Activated T-cell treated with anti-CD3 and anti-CD28 coated beads, Interleukin-2, amount 50 U/mL, for 72 hours (primary cell): ENCODE results near the gene CMBL. TPM values are rescaled to one million over a fixed set of nuclear protein-coding genes. Genes with fewer than 3 reads are reported as not detected.

Experiments used
- ATAC-seq, 2 donors: fragments of 150-1000 bp; cut with Tn5 transposase; replicated peaks in 1 of 2; 2 replicates each; pipeline ENCODE4 v1.10.0; 2021; ENCODE audit warnings: moderate library complexity in 2 of 2, mild to moderate bottlenecking in 1 of 2
- DNase-seq, 2 donors: peaks; one replicate each; pipeline ENCODE4 v3.0.0; 2021 to 2022; ENCODE audit warnings: mixed read lengths in 1 of 2
- H3K27ac Mint-ChIP-seq: one replicate; pipeline ENCODE4 v1.8.0; 2022; ENCODE audit warnings: mild to moderate bottlenecking, moderate library complexity, mixed read lengths
- H3K27me3 Mint-ChIP-seq: one replicate; pipeline ENCODE4 v1.8.0; 2022; ENCODE audit warnings: low read depth, mixed read lengths
- H3K36me3 Mint-ChIP-seq, 2 donors: one replicate each; pipeline ENCODE4 v1.8.0; 2022; ENCODE audit warnings: mixed read lengths in 2 of 2, mild to moderate bottlenecking in 1 of 2; ENCODE audit not compliant: insufficient read depth in 2 of 2
- H3K4me1 Mint-ChIP-seq: one replicate; pipeline ENCODE4 v1.8.0; 2022; ENCODE audit warnings: low read depth, mixed read lengths
- H3K4me3 Mint-ChIP-seq, 2 donors: one replicate each; pipeline ENCODE4 v1.8.0; 2022; ENCODE audit warnings: mild to moderate bottlenecking in 2 of 2, mixed read lengths in 2 of 2, moderate library complexity in 2 of 2
- H3K9me3 Mint-ChIP-seq, 2 donors: one replicate each; pipeline ENCODE4 v1.8.0; 2022; ENCODE audit warnings: mixed read lengths in 2 of 2
- total RNA-seq, 2 donors: library from RNA; stranded (reverse); gene quantifications; one replicate each; pipeline ENCODE4 v1.2.3, GENCODE V29; 2022

CMBL gene
- total RNA-seq, 2 donors from 2014 or later, result 1.2 to 1.7 TPM

DNA sequence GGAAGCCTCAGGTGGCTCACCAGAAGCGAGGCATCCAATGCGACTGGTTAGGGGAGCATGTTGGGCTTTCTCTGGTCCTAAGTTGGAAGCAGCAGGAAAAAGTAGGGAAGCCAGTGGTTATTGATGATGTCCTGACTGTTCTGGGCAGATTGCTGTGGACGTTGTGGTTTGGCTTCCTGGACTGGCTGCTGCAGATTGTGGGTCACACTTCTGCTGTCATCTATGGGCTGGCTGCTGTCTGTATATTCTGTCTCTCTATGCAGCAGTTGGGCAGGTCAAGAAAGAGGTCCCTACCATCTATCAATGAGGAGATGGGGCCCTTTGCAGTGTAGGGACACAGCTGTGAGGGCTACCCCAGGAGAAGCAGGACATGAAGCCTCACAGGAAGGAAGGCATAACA is 32.3 kb upstream of the CMBL start:
- H3K36me3 Mint-ChIP-seq, result no peaks in the 10 kb centered on the region
- H3K27me3 Mint-ChIP-seq, result peaks cover 5% of the 10 kb centered on the region
- H3K4me3 Mint-ChIP-seq, result no peak overlapping the region
- H3K4me1 Mint-ChIP-seq, result no peaks in the 10 kb centered on the region
- DNase-seq (no peak), ATAC-seq (no peak)
- H3K9me3 Mint-ChIP-seq, result no peaks in the 10 kb centered on the region
- H3K27ac Mint-ChIP-seq, result no peak overlapping the region

DNA sequence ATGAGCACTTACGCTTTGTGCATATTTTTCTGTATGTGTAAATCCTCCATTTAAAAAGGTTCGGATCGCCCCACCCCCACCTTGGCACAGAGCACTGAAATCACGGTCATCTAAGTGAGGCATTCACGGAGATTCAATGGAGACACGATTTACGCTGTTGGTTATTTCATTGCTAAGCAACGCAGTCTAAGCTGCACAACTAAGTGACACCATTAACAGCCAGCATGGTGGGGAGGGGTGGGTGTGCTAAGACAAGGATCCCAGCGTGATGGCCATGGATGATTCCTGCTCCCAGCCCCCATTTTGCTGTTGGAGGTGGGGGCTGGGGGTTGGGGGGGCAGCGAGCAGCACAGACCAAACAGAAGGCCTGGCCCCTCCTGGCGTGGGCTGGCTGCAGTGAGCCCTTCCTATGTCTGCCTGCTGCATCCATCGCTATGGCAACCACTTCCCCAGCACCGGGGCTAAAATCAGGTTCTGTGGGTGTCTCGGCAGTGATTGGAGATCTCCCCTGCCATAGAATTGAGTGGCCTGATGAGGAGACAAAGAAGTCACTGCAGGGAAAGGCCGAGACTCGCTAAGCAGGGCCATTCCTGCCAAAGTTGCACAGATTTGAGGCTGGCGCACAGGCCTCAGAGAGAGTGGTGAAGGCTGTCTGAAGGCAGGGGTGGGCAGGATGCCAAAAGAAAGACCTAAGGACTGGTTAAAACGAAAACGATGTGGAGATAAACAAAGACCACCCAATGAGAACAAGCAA is 31.5 kb upstream of the CMBL start:
- ATAC-seq (no peak), DNase-seq (no peak)
- Mint-ChIP-seq H3K27ac (no peak overlapping the region), H3K4me1 (no peaks in the 10 kb centered on the region), H3K27me3 (peaks cover 12% of the 10 kb centered on the region), H3K4me3 (no peak overlapping the region), H3K9me3 (no peaks in the 10 kb centered on the region), H3K36me3 (no peaks in the 10 kb centered on the region)

DNA sequence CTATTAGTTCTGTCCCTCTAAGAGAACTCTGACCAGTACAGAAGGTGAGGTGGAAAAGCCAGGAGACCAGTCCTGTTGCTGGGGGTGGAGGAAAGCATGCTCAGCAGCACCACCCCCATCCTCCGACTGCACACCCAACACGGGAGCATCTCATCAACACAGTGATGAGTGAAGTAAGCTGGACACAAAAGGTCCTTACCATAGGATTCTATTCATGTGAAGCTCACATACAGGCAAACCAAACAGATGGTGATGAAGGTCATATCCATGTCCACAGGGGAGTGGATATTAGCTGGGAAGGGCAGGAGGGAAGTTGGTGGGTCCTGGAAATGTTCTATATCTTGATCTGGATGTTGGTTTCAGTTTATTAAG is 31.0 kb upstream of the CMBL start:
- H3K27me3 Mint-ChIP-seq, result peaks cover 14% of the 10 kb centered on the region

DNA sequence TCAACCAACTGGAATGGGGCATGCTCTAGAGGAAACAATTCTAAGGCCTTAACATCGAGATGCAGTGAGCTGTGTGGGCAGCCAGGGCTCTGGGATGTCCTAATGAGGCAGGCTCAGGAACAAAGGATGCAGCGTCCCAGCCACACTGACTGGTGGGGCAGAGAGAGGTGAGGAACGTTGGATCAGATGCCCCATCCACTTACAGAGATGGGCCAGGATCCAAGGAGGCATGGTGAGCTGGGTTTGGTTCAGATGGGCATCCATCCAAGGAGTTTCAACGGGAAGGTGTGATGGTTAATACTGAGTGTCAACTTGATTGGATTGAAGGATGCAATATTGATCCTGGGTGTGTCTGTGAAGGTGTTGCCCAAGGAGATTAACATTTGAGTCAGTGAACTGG is 30.3 kb upstream of the CMBL start:
- DNase-seq (no peak), ATAC-seq (no peak)
- peaks cover 0 to 2% of the 10 kb centered on the region in 2 donors for H3K36me3 Mint-ChIP-seq
- H3K9me3 Mint-ChIP-seq, result no peaks in the 10 kb centered on the region
- no peak overlapping the region for H3K27ac Mint-ChIP-seq
- peaks cover 21% of the 10 kb centered on the region for H3K27me3 Mint-ChIP-seq
- peaks cover 6% of the 10 kb centered on the region for H3K4me1 Mint-ChIP-seq
- H3K4me3 Mint-ChIP-seq, result no peak overlapping the region

More for the DNA sequence above, 31.0 kb upstream of the CMBL start:
- Mint-ChIP-seq H3K4me3 (no peak overlapping the region), H3K36me3 (no peaks in the 10 kb centered on the region), H3K9me3 (no peaks in the 10 kb centered on the region), H3K27ac (no peak overlapping the region), H3K4me1 (no peaks in the 10 kb centered on the region)
- ATAC-seq (no peak), DNase-seq (no peak)

DNA sequence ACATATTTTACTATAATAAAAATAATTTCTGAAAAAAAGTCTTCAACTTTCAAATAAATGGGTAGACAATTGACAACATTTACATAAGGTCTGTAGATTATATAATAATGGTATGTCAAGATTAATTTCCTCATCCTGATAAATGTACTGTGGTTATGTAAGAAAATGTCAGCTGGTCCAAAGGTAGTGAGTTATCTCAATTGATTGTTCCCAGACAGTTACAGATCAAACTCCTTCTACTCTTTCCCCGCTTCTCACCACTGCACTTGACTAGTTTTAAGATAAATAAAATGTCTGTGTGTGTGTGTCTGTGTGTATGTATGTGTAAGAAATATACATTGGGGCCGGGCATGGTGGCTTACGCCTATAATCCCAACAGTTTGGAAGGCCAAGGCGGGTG is 29.4 kb upstream of the CMBL start:
- H3K9me3 Mint-ChIP-seq, result no peaks in the 10 kb centered on the region
- H3K4me1 Mint-ChIP-seq, result peaks cover 8% of the 10 kb centered on the region
- no peak overlapping the region for H3K4me3 Mint-ChIP-seq
- no peak for ATAC-seq
- DNase-seq, result no peak
- H3K27ac Mint-ChIP-seq, result no peak overlapping the region
- H3K27me3 Mint-ChIP-seq, result peaks cover 28% of the 10 kb centered on the region
- peaks cover 0 to 2% of the 10 kb centered on the region in 2 donors for H3K36me3 Mint-ChIP-seq

DNA sequence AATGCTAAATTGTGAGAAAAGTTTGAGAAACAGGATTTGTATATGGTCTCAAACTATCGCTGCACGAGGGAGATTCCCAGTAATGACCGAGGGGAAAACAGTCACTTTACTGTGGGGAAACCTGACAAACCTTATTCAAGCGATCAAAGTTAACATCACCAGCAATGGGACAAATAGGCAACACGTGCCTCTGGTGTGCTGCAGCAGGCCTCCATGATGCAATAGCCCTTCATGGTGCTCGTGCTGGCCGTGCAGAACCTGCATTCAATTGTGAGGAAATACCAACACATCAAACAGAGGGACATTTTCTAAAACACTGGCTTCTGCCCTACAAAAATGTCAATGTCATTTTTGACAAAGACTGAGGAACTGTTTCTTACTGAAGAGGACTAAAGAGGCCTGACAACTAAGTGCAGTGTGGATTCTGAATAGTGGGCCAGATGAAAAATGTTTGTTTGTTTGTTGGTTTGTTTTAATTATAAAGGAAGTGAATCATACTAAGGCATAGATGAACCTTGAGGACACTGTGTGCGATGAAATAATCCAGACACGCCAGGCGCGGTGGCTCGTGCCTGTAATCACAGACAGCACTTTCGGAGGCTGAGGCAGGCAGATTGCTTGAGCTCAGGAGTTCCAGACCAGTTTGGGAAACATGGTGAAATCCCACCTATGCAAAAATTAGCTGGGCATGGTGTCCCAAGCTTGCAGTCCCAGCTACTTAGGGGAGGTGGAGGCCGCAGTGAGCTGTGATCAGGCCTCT is 28.2 kb upstream of the CMBL start:
- DNase-seq, result no peak

DNA sequence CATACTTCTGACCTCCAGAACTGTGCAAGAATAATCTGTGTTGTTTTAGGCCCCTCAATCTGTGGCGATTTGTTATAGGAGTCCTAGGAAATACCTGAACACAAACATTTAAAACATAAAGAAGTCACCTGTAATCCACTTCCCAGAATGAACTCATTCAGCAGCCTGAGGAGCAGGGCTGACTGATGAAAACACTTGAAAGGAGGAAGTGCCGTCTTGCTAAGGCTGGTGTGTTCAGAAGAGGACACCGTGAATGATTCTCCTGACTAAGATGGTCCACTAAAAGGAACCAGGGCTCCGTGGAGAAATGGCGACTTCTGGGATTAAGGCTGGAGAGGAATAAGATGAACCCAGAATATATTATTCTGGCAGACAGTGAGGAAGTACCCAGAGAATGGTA is 27.1 kb upstream of the CMBL start:
- Mint-ChIP-seq H3K27me3 (peaks cover 47% of the 10 kb centered on the region), H3K27ac (no peak overlapping the region), H3K4me3 (no peak overlapping the region), H3K4me1 (peaks cover 8% of the 10 kb centered on the region), H3K9me3 (no peaks in the 10 kb centered on the region), H3K36me3 (peaks cover 0 to 2% of the 10 kb centered on the region in 2 donors)
- DNase-seq, result no peak
- ATAC-seq, result no peak

More for the DNA sequence above, 28.2 kb upstream of the CMBL start:
- H3K27ac Mint-ChIP-seq, result no peak overlapping the region
- peaks cover 0 to 2% of the 10 kb centered on the region in 2 donors for H3K36me3 Mint-ChIP-seq
- H3K27me3 Mint-ChIP-seq, result peaks cover 40% of the 10 kb centered on the region
- H3K4me3 Mint-ChIP-seq, result no peak overlapping the region
- peaks cover 8% of the 10 kb centered on the region for H3K4me1 Mint-ChIP-seq
- no peak for ATAC-seq
- H3K9me3 Mint-ChIP-seq, result no peaks in the 10 kb centered on the region

DNA sequence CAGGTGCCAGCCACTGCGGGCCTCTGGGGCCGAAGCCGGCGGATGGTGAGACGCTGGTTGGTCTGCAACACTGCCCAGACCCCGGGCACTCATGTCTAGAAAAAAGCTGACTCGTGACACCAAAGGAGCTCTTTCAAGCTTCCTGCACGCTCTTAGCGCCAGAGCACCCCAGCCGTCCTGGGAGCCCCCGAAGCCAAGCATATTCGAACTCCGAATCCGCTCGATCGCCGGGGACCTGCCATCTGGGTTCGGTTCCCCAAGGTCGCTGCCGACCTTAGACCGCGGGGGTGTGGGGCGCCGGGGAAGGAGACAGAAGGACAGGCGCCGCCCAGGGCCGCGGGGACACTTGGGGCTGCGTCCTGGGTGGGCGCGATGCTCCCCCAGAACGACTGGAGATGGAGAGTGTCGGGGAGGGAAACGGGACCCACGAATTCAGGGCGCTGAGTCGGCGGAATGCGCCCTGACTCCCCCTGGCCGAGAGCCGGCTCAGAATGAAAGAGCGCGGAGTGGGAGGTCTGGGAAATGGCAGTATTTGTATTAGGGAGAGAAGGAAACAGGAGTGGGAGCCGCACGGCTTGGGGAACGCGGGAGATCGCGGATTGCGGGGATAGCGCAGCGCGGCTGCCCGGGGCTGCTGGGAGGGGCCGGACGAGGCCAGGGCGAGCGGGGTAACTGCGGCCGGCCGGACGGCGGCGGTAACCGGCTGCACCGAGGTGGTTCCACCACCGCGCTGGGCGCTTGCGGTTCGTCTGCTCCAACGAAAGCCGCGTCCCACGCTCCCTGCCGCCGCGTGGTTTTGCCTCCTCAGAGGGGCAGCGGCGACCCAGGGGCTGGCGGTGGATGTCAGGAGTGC is 25.7 kb upstream of the CMBL start:
- Mint-ChIP-seq H3K9me3 (no peaks in the 10 kb centered on the region), H3K4me1 (peaks cover 8% of the 10 kb centered on the region), H3K4me3 (peak overlapping the region; percentile 92 to 95), H3K27me3 (peaks cover 47% of the 10 kb centered on the region), H3K36me3 (peaks cover 0 to 2% of the 10 kb centered on the region in 2 donors), H3K27ac (no peak overlapping the region)
- DNase-seq (peak; percentile 24 to 26), ATAC-seq (peak; percentile 65 to 80)

DNA sequence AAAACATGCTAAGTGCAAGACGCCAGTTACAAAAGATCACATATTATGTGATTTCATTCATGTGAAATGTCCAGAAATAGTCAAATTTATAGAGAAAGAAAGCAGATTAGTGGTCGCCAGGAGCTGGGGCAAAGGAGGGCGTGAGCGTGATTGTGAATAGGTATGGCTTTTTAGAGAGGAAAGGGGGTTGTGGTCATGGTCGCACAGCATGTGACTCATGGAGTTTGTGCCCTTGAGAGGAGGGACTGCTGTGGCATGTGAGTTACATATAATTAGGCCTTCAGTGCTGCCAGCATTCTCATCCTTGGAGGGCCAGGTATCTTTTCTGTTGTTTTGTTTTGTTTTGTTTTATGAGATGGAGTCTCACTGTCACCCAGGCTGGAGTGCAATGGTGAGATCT is 24.6 kb upstream of the CMBL start:
- peaks cover 8% of the 10 kb centered on the region for H3K4me1 Mint-ChIP-seq
- no peak overlapping the region for H3K27ac Mint-ChIP-seq
- peak; percentile 35 to 48 for ATAC-seq
- DNase-seq, result no peak
- peaks cover 47% of the 10 kb centered on the region for H3K27me3 Mint-ChIP-seq
- H3K9me3 Mint-ChIP-seq, result no peaks in the 10 kb centered on the region
- peak overlapping the region; percentile 7 to 60 for H3K4me3 Mint-ChIP-seq
- H3K36me3 Mint-ChIP-seq, result peaks cover 0 to 2% of the 10 kb centered on the region in 2 donors

DNA sequence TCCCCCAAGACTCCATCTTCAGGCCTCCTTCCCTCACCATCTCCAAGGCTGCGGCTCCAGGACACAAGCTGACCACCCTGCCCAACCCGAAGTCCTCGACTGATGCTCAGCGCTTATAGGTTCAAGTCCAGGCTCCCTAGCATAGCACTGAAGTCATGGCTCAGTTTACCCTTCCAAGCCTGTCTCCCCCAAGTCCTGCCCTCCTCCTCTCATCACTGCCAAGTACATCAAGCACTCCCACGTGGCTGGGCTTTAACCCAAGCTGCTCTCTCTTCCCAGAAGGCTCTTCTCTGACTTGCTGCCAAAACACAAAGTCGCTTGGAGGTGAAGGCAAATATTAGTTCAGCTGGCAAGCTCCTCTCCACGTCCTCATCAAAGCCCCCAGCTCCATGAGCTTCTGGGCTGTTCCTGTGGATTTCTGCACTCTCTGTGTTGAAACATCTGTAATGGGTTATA is 23.7 kb upstream of the CMBL start:
- no peak for DNase-seq

DNA sequence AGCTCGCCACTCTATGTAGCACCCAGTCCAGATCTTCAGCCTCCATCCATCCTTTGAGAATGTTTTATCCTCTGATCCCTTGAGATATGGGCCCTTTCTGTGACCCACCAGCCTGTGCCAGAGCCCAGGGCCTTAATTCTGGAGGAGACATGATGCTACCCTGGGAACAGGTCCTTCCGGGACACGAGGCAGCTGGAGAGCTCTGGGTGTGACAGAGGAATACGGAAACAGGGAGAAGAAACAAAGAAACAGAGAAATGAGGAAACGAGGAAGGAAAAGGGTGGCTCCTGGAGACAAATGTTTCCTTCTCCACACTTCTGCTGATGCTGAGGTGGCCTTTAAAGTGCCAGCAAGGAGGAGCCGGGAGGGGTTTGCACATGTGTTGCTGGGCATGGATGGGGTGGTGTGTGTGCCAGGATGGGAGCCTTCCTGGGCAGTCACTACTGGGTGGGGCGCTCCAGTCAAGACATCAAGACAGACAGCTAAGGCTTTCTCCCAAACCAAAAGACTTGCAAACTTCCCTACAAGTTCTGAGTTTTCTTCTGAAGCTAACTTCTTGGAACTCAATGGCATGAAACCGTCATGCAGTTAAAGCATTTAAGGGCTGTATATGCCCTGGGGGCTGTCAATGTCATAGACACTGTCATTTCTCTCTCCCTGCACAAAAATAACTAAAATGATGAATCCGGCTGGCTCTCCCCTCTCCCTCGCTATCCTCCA is 23.0 kb upstream of the CMBL start:
- no peak for ATAC-seq
- Mint-ChIP-seq H3K4me3 (no peak overlapping the region), H3K27ac (no peak overlapping the region), H3K27me3 (peaks cover 47% of the 10 kb centered on the region), H3K36me3 (peaks cover 0 to 2% of the 10 kb centered on the region in 2 donors), H3K4me1 (peaks cover 8% of the 10 kb centered on the region), H3K9me3 (no peaks in the 10 kb centered on the region)
- no peak for DNase-seq

More for the DNA sequence above, 23.7 kb upstream of the CMBL start:
- Mint-ChIP-seq H3K27me3 (peaks cover 47% of the 10 kb centered on the region), H3K36me3 (peaks cover 0 to 2% of the 10 kb centered on the region in 2 donors), H3K9me3 (no peaks in the 10 kb centered on the region), H3K4me3 (no peak overlapping the region), H3K27ac (no peak overlapping the region), H3K4me1 (peaks cover 8% of the 10 kb centered on the region)
- ATAC-seq, result no peak

DNA sequence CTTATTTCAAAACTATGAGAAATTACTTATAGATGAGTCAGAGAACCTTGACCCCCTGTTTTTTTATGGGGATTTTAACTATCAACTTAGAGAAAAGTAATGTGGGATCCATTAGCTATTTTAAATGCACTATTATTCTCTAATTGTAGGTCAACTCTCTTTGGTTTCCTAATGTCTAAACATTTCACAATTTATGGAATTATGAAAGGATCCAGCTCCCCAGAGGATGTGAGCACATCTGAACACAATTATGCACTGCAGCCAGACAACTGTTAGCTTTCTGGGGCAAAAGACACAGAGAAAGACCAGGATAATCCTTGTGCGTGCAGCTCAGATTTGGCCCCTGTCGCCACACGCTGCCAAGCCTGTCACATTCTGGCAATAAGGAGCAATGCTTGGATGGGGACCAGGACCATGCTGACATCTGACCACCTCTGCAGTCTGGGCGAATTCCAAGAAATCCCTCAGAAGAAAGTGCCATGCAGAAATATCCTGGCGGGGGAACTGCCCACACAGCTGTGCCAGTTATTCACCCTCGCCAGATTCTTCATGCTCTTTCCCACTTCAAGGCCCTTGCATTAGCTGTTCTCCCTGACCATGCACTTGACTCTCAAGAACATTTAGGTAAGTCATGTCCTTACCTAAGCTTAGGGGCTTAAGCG is 22.2 kb upstream of the CMBL start:
- no peaks in the 10 kb centered on the region for H3K9me3 Mint-ChIP-seq
- ATAC-seq (no peak), DNase-seq (no peak)
- H3K4me1 Mint-ChIP-seq, result peaks cover 8% of the 10 kb centered on the region
- no peak overlapping the region for H3K27ac Mint-ChIP-seq
- H3K27me3 Mint-ChIP-seq, result peaks cover 42% of the 10 kb centered on the region
- H3K36me3 Mint-ChIP-seq, result peaks cover 0 to 2% of the 10 kb centered on the region in 2 donors
- H3K4me3 Mint-ChIP-seq, result no peak overlapping the region
